GOT3 (cell line): ENCODE data around the gene ZNF263.

Experiments used
- DNase-seq: peaks from one replicate; lab custom pipeline; 2025; ENCODE audit warnings: mixed read lengths; lab: John Stamatoyannopoulos, UW

ZNF263 gene

DNA sequence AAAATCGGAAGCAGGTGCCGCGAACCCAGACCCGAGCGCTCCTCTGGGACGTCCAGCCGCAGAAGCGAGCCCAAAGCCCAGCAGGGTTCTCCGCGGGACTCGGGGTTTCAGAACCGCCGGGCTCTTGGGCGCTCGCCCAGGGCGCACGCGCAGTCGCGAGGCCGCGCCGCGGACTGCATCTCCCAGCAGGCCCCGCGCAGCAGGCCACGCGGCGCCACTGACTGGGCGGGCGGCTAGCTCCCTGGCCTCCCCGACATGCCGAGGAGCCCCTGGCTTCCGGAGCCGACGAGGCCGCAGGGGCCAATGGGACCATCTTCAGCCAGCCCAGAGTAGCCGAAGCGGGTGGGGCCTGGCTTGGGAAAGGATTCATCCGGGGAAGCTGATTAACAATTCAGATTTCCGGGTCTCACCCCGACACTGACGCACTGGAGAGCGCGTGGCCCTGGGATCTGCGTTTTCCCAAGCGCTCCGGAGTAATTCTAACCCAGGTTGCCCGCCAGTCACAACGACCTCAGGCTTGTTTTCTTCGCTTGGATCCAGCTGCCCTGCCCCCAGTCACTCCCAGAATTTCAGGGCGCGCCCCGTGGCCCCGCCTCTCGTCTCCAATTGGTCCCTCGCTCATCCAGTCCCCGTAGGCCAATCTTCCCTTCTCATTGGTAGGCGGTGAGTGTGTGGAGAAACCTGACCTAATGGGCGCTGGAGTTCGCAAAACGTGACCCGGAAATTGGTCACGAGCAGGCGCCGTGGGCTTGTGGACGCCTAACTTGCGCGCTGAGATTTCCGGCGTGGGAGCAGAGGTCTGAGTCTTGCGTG is at the start of gene ZNF263:
ZNF263 (plus strand) TSS at position 762 of the 813 bp plus-strand sequence. CDS start 328 bp downstream, outside the sequence.
- peak; percentile 86 for DNase-seq

DNA sequence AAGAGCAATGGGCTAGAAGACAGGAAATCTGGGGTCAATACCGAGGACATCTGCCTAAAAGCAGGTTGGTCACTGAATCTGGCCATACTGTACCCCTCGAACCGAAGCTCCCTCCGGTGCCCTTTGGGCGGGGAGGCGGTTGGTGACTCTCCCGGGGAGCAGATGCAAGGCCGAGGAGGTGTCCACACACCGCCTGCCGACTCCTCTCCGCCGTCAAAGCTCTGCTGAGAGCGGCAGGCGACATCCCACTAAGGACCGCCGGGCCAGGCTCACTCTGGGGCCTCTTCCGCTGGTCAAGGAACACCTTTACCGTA is 48.8 kb upstream of the ZNF263 start:
- DNase-seq: no peak

DNA sequence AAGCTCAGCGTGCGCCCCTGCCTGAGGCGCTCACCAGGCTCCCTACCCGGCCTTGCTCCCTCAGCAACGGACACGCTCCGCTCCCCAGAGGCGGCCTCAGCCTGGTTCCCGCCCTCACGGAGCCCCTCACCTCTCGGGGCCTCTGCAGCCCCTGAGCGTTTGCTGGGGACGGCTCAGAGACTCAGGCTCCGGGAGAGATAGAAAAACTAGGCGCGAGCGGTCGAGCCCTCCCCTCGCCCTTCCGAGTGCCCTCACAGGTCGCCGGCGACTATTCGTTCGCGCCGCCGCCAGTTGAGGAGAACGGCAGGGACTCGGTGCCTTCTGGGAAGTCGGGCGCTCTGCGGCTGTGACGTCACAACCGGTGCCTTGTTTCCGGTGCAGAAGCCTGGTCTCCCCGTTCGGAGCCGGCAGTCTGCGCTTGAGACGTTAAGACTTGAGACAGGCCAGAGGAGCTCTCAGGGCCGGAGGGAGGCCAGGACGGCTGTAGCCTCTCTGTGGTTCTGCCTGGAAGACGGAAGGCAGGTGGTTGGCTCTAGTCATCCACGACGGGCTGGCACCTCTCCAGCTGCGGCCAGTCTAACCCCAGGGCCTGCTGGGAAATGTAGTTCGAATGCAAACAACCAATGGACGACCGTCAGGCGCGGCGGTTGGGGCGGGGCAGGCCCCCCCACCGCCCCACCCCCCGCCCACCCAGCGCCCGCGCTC is 48.3 kb upstream of the ZNF263 start, which contains the start of gene ZNF200:
ZNF200 (minus strand) TSS at position 302 of the 705 bp plus-strand sequence. CDS start 1,403 bp downstream, outside the sequence.
- DNase-seq: peak; percentile 72

DNA sequence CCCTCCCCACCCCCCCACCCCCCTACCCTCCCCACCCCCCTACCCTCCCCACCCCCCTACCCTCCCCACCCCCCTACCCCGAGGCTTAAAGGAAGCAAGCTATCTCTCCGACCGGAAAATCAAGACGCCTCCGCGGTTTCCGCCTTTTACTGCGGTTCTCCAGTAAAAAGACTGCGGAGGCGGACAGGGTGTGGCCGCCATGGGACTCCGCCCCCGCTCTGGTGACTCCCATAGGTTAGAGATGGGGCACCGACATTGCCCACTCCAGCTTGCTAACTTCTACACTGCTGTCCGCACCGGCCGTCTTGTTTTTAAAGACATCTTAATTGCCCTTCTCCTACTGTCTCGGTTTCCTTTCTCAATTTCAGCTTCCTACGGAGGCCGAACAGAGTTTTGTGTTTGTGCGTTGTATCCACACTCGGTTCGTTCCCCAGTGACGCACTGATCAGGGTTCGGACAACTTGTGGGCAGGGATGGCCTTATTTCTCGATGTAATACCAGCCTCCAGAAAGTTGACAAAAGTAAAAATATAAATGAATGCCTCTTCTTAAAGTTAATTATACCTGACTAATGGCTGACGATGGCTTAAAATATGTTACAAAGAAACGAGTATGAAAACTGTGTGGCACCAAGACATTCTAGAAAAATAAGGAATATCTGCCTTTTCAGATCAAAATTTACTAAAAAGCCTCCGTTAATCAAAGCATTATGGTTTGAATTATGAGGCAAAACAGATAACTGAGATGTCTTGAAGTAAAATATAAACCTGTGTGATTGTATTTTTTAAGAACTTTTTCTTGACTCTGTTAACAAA is 47.2 kb upstream of the ZNF263 start:
- no peak for DNase-seq

DNA sequence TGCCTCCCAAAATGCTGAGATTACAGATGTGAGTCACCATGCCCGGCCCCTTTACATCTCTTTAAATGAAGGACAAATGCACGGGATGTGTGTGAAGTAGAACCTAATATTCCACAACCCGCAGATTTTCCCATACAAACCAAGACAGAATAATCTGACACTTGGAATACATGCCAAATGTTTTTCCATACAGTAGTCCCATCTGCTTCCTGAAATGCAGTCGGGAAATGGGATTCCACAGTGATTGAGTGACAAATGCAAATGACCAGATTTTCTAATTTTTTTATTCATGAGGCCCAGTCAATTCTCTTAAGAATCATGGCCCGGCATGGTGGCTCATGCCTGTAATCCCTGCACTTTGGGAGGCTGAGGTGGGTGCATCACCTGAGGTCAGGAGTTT is 41.5 kb upstream of the ZNF263 start:
- no peak for DNase-seq

DNA sequence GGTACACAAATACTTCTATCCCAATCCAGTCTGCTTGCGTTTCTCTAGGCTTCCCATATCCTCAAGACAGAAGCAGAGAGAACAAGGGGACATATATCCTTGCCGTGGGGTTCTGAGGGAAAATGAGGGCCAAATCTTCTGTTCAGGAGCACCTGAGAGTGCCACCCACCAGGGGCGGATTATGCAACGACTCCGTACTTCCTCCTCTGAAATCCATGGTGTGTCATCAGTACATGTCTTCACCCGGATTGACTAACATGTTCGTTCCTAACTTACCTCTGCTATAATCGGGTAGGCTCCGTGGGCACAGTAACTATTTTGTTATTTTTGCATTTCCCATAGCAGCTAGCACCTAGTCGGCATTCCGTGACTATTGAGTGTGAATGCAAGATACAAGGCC is 40.6 kb upstream of the ZNF263 start:
- DNase-seq: no peak

DNA sequence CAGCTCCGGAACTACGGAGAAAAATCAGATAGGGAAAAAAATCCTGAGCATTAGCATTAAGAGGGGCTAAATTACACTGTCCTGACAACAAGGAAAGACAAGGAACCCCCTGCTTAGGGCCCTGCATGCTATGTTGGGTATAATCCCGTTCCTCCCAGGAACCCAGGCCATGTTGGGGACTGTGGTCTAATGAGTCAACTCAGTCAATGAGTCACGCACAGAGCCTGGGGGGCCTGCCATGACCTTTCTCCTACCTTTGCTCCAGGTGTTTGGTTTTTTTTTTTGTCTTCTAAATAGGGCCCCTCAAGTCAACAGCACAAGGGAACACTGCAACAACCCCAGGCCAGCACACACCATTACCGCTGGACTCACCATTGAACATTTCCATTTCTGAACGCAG is 39.4 kb upstream of the ZNF263 start:
- no peak for DNase-seq

DNA sequence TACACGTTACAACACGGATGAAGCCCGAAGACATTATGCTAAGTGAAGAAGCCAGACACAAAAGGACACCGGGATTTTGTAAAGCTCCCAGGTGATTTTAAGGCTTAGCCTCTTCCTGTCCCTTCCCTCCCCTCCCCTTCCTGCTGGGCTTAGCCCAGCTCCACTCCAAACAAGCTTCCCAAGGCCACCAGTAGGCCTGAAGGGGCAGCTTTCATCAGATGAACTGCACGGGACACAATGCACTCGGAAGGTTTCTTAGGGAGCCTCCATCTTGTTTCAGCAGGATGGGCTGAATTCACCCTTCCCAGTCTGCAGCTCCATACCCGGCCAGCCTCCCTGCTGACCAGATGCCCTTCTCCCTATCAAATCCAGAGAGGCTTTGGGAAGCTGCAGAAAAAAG is 37.3 kb upstream of the ZNF263 start:
- no peak for DNase-seq

DNA sequence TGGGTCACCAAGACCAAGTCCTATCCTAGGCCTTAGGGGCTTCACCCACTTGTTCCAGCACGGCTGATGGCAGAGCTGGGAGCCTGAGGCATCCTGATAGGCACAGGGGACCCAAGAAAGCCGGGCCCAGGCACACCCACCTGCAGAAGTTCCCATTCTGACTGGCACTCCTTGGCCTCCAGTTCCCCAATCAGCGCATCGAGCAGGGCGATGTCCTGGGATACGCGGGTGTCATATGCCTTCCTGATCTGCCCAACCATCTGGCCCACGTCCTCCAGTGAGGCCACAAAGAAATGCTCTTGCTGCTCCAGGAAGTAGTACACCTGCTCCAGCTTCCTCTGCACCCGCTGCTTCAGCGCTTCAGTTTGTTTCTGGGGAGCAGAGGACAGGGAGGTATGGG is 36.4 kb upstream of the ZNF263 start:
- no peak for DNase-seq

DNA sequence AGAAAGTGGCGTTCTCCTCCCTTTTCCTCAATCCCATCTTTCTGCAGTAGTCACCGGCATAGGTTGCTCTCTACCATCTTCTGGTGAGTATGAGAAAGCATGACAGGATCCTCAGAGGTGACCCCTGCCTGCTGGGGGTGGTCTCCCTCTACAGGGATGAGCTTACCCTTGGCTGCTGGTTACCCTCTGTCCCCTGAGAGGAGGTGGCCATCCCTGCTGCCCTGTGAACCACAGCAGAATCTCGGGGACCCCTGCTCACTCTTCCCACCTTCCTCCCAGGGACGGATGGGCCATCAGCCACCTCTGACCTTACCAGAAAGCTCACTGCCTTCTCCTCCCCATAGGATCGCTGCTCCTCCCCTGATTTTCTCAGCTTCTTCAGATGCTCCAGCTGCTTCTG is 34.7 kb upstream of the ZNF263 start:
- no peak for DNase-seq

DNA sequence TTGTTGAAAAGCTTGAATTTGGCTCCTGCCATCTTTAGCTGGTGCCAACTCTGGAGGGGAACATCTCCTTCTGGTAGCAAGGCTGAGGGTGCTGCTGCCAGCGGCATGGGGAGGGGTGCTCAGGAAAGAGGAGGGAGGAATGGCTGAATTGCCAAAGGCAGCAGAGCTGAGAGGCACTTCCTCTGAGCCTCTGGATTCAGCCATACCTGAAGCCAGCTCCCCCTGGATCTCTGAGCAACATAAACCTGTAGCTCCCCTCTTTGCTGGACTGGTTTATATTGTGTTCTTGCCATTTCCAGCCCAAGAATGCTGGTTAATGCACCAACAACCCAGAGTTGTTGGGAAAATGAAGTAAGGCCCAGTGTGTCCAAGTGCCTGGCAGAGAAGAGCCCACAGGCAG is 34.3 kb upstream of the ZNF263 start:
- DNase-seq: no peak

DNA sequence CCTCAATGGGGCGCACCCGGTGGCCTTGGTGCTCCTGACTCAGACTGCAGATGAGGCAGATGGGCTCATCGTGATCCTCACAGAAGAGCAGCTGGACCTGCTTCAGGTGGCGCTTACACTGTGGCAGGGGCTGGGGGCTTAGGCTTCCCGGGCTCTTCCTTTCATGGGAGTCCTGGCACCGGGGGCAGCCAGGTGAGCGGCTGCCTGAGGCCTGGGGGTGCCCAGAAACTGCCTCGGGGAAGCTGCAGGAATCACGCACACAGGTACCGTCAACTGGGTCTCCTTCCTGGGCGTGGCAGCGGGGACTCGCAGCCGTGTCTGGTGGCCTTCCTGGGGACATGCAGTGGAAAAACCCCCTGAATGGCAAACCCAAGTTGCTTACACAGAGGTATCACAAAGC is 33.8 kb upstream of the ZNF263 start:
- DNase-seq: no peak

DNA sequence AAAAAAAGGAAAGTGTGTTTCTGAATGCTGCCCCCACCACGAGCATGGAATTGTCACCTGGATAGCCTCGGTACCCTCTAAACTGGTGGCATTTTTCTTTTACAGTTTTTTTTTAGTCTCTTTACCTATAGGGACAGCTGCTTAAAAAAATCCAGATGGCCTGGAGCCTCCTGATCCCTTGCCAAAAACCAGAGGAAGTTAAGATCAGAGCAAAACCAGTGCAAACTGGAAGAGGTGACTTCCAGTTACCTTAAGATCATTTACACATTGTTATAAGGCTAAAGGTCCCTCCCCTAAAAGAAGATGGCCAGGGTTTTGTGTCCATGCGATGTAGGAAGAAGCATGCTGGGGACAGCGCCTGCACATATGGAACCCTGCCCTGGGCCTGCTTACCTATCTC is 30.3 kb upstream of the ZNF263 start:
- no peak for DNase-seq

DNA sequence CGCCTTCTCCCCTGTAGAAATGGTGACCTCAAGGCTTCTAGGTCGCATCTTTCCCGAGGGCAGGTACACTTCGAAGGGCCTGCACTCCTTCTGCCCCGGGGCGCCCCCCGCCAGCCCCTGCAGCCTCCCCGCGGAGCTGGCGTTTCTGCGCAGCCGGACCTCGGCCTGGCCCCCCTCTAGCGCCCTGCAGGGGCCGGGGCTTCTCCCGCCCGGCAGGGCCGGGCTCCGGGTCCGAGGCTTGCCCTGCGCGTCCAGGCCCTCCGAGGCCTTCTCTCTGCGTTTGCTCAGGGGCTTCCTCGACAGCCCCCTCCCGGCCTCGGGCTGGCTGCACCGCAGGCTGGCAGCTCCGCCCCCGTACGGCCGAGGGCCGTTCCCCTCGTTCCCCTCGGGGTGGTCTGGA is 29.0 kb upstream of the ZNF263 start:
- DNase-seq: no peak

DNA sequence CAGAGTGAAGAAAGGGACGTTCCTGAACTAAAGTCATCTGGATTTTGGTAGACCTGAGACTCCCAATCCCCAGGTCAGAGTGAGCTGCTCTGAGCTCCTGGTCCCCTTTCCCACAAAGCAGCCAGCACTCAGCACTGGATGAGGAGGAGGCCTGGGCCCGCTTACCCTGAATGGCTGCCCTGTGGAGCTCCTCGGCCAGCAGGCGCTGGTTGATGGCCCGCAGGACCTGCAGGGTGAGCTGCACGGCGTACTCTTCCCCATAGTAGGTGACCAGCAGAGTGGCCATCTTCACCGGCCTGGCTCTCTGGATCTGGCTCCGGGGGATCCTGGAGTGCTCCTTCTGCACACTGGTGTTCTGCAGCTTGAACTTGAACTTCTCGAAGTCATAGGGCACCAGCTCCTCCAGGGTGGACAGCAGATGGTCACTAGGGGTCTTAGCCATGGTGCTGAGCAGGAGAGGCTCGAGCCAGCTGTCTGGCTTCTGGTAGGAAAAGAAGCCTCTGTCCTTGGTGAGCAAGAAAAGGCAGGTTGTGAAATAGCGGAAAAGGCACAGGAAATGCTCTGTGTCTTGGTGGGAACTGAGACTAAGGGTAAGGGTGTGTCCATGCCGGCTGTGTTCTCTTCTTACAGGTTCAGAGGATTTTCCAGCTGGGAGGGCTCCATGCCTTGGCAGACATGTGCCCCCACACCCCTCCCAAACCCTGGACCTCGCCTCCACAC is 27.0 kb upstream of the ZNF263 start, which contains the start of gene MEFV:
MEFV (minus strand) TSS at position 488 of the 720 bp plus-strand sequence; CDS start at position 442, 46 bp downstream.
- DNase-seq: no peak

DNA sequence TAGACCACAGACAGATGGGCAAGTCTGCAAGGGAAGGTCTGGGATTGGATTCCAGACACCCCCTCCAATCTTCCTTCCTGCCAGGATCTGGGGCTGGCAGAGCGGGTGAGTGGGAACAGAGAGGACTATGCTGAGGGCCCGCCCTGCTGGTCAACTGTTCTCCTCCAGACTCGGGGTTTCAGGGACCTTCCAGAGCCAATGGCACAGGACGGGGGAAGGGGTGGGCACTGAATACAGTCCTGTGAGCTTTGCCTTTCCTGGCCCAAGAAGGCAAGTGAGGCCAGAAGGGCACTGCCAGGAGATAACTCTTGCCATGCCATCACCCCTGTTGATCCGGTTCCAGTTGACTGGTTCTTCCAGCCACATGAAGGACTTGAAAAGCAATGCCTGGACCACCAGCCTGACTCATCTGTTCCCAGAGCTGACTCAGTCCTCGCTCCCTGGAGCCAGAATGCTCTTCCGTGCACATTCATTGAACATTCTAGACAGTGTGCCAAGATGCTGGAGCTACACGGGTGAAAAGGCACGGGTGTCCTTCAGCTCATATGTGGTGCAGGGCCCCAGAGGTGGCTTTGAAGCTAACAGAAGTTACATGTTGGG is 26.3 kb upstream of the ZNF263 start:
- no peak for DNase-seq

DNA sequence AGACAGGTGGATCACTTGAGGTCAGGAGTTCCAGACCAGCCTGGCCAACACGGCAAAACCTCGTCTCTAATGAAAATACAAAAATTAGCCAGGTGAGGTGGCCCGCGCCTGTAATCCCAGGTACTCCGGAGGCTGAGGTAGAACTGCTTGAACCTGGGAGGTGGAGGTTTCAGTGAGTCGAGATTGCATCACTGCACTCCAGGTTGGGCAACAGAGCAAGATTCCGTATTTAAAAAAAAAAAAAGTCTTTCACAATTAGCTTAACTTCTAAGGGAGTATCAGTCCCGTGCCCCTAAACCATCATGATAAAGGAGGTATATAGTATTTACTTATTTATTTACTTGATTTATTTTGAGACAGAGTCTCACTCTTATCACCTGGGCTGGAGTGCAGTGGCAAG is 23.5 kb upstream of the ZNF263 start:
- DNase-seq: no peak

DNA sequence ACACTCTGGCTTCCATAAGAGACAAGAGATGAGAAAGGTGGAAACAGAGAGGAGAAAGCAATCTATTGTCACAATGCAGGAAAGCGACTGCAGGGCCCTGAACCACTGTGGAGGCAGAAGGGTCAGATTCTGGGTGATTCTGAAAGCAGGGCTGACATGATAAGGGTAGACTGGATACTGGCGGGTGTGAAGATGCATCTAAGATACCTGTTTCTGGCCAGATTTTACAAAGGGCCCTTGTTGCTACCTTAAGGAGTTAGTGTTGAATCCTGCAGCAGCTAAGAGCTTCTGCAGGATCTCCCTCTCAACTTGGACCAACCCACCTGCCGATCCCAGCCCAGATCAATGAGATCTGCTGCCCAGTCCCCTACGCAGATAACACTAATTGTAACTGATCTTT is 20.8 kb upstream of the ZNF263 start:
- no peak for DNase-seq

DNA sequence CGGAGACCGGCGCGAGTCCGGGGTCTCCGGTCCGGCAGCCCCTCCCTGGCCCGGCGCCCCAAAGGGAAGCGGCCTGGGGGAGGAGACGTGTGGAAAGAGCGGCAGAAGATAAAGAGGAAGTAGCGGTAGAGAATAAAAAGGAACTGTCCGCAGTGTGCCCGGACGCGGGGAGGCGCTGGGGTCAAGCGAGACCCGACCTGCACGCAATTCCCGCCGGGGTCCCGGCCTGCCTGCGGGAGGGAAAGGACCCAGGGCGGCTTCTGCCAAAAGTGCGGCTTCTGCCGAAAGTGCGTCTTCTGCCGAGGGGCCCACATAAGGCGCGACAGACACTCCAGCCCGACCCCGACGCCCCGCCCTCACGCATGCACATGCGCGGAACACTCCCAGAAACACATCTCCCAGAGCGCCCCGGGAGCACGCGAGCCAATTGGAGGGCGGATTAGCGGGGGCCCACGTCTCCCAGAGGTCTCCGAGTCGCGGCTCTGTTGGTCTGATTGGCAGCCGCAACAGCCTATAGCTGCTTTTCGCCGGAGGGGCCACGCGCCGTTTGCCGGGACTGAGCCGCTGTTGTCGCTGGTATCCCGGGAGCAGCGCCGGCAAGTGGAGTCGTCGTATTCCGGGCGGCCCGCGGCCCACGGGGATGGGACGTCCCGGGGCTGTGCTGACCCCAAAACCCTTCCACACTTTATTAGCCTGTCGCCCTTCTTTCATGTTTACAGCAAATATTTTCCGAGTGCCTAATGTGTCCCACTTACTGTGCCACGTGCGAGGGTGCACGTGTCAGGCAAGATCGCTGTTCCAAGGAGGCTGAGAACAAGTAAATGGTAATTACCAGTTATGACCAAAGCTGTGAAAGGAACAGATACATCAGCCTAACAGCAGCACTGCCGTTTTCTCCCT is 18.9 kb upstream of the ZNF263 start:
- peak; percentile 93 for DNase-seq

DNA sequence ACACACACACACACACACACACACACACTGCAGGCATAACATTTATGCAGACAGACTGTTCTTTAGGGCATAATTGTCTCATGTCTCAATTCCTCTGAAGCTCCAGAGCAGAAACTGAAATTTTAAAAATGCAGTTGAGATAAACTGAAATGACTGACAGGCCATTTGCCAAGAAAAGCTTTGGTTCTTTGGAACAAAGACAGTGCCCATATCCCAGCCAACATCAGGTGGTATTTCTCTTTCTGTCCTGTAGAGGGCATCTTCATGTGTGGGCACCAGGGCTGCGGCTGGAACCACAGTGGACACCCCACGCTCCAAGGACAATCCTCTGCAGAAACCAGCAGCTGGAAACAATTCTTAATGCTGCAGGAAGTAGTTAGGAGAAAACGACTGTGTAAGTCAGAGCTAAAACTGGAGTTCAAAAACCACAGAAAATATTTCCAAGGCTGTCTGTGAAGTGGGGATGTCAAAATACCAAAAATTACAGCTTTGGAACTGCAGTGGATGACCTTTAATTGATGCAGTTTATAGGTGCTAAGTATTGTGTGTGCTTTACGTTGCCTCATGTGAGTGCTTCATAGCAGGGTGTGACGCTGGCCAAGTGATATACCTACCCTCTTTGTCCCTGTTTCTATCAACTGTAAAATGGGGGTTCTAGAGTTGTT is 16.3 kb upstream of the ZNF263 start:
- DNase-seq: no peak
